Stimulated activated memory B cell treated with anti-CD40 and anti-IgM and Interleukin-4, amounts not matched to agents 10 μg/mL and 1 μg/mL and 100 μg/mL, for 72 hours (primary cell): ENCODE data around the gene LKAAEAR1.
"Not testable (repeated sequence)": the region's sequence is repeated elsewhere in the genome, so short reads cannot be mapped to it uniquely, and the experiment has no call there.

ENCODE experiments used
- ATAC-seq: fragments of 150-1000 bp; cut with Tn5 transposase; 2 replicates; pipeline ENCODE4 v1.10.0; 2021
- H3K27ac Mint-ChIP-seq: one replicate; pipeline ENCODE4 v1.8.0; 2022; ENCODE audit warnings: mild to moderate bottlenecking, mixed read lengths
- H3K27me3 Mint-ChIP-seq: one replicate; pipeline ENCODE4 v1.8.0; 2022; ENCODE audit warnings: mixed read lengths
- H3K36me3 Mint-ChIP-seq: one replicate; pipeline ENCODE4 v1.8.0; 2022; ENCODE audit warnings: mixed read lengths
- H3K4me1 Mint-ChIP-seq: one replicate; pipeline ENCODE4 v1.8.0; 2022; ENCODE audit warnings: mixed read lengths
- H3K4me3 Mint-ChIP-seq: one replicate; pipeline ENCODE4 v1.8.0; 2022; ENCODE audit warnings: mild to moderate bottlenecking, moderate library complexity, mixed read lengths
- H3K9me3 Mint-ChIP-seq: one replicate; pipeline ENCODE4 v1.8.0; 2022; ENCODE audit warnings: mixed read lengths

LKAAEAR1 gene

GRCh38 chr20:64083804-64084684, at the start of gene LKAAEAR1:
TSS of gene LKAAEAR1 (minus strand) at chr20:64084398. CDS start at chr20:64084219, 179 bp downstream.
- Mint-ChIP-seq H3K4me3 (peak within 1 kb of the TSS; percentile 87), H3K4me1 (peaks cover 36% of the 10 kb centered on the region), H3K27ac (peak within 1 kb of the TSS; percentile 69), H3K27me3 (peaks cover 10% of the 10 kb centered on the region), H3K9me3 (peaks cover 6% of the 10 kb centered on the region), H3K36me3 (no peaks in the 10 kb centered on the region)
- no peak for ATAC-seq

GRCh38 chr20:64131406-64131805, 47.2 kb upstream of the LKAAEAR1 start:
- ATAC-seq = peak; percentile 60
- H3K4me3 Mint-ChIP-seq = no peak overlapping the region
- peaks cover 33% of the 10 kb centered on the region for H3K27me3 Mint-ChIP-seq
- H3K36me3 Mint-ChIP-seq = peaks cover 5% of the 10 kb centered on the region
- no peak overlapping the region for H3K27ac Mint-ChIP-seq
- no peaks in the 10 kb centered on the region for H3K9me3 Mint-ChIP-seq
- H3K4me1 Mint-ChIP-seq = no peaks in the 10 kb centered on the region

GRCh38 chr20:64130876-64131275, 46.7 kb upstream of the LKAAEAR1 start:
- Mint-ChIP-seq H3K27me3 (peaks cover 28% of the 10 kb centered on the region), H3K4me3 (no peak overlapping the region), H3K9me3 (no peaks in the 10 kb centered on the region), H3K27ac (no peak overlapping the region), H3K36me3 (peaks cover 5% of the 10 kb centered on the region), H3K4me1 (no peaks in the 10 kb centered on the region)
- ATAC-seq = no peak

- Mint-ChIP-seq H3K4me3 (no peak overlapping the region), H3K27me3 (peaks cover 23% of the 10 kb centered on the region), H3K4me1 (no peaks in the 10 kb centered on the region), H3K27ac (no peak overlapping the region), H3K36me3 (peaks cover 5% of the 10 kb centered on the region), H3K9me3 (no peaks in the 10 kb centered on the region)
- ATAC-seq = no peak
These were observed 46.1 kb upstream of the LKAAEAR1 start for GRCh38 chr20:64130271-64130670.

GRCh38 chr20:64129146-64129782, 45.1 kb upstream of the LKAAEAR1 start:
- no peak for ATAC-seq
- Mint-ChIP-seq H3K9me3 (no peaks in the 10 kb centered on the region), H3K27ac (no peak overlapping the region), H3K27me3 (peaks cover 23% of the 10 kb centered on the region), H3K4me1 (no peaks in the 10 kb centered on the region), H3K36me3 (peaks cover 5% of the 10 kb centered on the region), H3K4me3 (no peak overlapping the region)

- H3K9me3 Mint-ChIP-seq, ATAC-seq, H3K27ac Mint-ChIP-seq, H3K4me3 Mint-ChIP-seq, H3K36me3 Mint-ChIP-seq: not testable (repeated sequence)
- H3K4me1 Mint-ChIP-seq = peaks cover 14% of the 10 kb centered on the region
- H3K27me3 Mint-ChIP-seq = peaks cover 15% of the 10 kb centered on the region
These were observed 39.3 kb upstream of the LKAAEAR1 start for GRCh38 chr20:64123517-64123916.

GRCh38 chr20:64122927-64123326, 38.7 kb upstream of the LKAAEAR1 start:
- not testable (repeated sequence) for H3K9me3 Mint-ChIP-seq, H3K27ac Mint-ChIP-seq, H3K27me3 Mint-ChIP-seq, ATAC-seq, H3K4me3 Mint-ChIP-seq, H3K36me3 Mint-ChIP-seq
- H3K4me1 Mint-ChIP-seq = peaks cover 14% of the 10 kb centered on the region

GRCh38 chr20:64121586-64121985, 37.4 kb upstream of the LKAAEAR1 start:
- Mint-ChIP-seq H3K4me3 (no peak overlapping the region), H3K9me3 (no peaks in the 10 kb centered on the region), H3K27me3 (peaks cover 9% of the 10 kb centered on the region), H3K4me1 (peaks cover 14% of the 10 kb centered on the region), H3K36me3 (no peaks in the 10 kb centered on the region), H3K27ac (no peak overlapping the region)
- no peak for ATAC-seq

GRCh38 chr20:64119681-64120341, 35.6 kb upstream of the LKAAEAR1 start:
- Mint-ChIP-seq H3K36me3 (no peaks in the 10 kb centered on the region), H3K9me3 (no peaks in the 10 kb centered on the region), H3K27ac (peak overlapping the region; percentile 87), H3K4me1 (peaks cover 14% of the 10 kb centered on the region), H3K27me3 (peaks cover 9% of the 10 kb centered on the region), H3K4me3 (peak overlapping the region; percentile 75)
- ATAC-seq = peak; percentile 13

GRCh38 chr20:64119301-64119680, 35.1 kb upstream of the LKAAEAR1 start:
- no peak for ATAC-seq
- Mint-ChIP-seq H3K4me3 (no peak overlapping the region), H3K4me1 (peaks cover 14% of the 10 kb centered on the region), H3K27me3 (peaks cover 9% of the 10 kb centered on the region), H3K27ac (no peak overlapping the region), H3K9me3 (no peaks in the 10 kb centered on the region), H3K36me3 (no peaks in the 10 kb centered on the region)

- not testable (repeated sequence) for H3K27ac Mint-ChIP-seq, H3K9me3 Mint-ChIP-seq, H3K27me3 Mint-ChIP-seq, H3K4me3 Mint-ChIP-seq, H3K36me3 Mint-ChIP-seq, ATAC-seq
- H3K4me1 Mint-ChIP-seq = peaks cover 21% of the 10 kb centered on the region
These were observed 33.2 kb upstream of the LKAAEAR1 start for GRCh38 chr20:64117432-64117777.

GRCh38 chr20:64116541-64117431, 32.6 kb upstream of the LKAAEAR1 start:
- H3K27ac Mint-ChIP-seq = no peak overlapping the region
- no peaks in the 10 kb centered on the region for H3K36me3 Mint-ChIP-seq
- H3K4me3 Mint-ChIP-seq = no peak overlapping the region
- peaks cover 7% of the 10 kb centered on the region for H3K27me3 Mint-ChIP-seq
- ATAC-seq = no peak
- no peaks in the 10 kb centered on the region for H3K9me3 Mint-ChIP-seq
- H3K4me1 Mint-ChIP-seq = peaks cover 27% of the 10 kb centered on the region

GRCh38 chr20:64116016-64116415, 31.8 kb upstream of the LKAAEAR1 start:
- Mint-ChIP-seq H3K27me3 (no peaks in the 10 kb centered on the region), H3K36me3 (no peaks in the 10 kb centered on the region), H3K9me3 (no peaks in the 10 kb centered on the region), H3K27ac (no peak overlapping the region), H3K4me1 (peaks cover 30% of the 10 kb centered on the region), H3K4me3 (no peak overlapping the region)
- ATAC-seq = no peak

- no peaks in the 10 kb centered on the region for H3K36me3 Mint-ChIP-seq
- no peaks in the 10 kb centered on the region for H3K9me3 Mint-ChIP-seq
- no peak overlapping the region for H3K27ac Mint-ChIP-seq
- peaks cover 28% of the 10 kb centered on the region for H3K4me1 Mint-ChIP-seq
- no peaks in the 10 kb centered on the region for H3K27me3 Mint-ChIP-seq
- H3K4me3 Mint-ChIP-seq = no peak overlapping the region
- ATAC-seq = no peak
These were observed 31.1 kb upstream of the LKAAEAR1 start for GRCh38 chr20:64115171-64115911.
